ENCODE measurements around the gene KRTAP4-2.
"Not testable (repeated sequence)": the region's sequence is repeated elsewhere in the genome, so short reads cannot be mapped to it uniquely, and the experiment has no call there.

Gene KRTAP4-2

GRCh38 chr17:41163828-41164227 is 14.2 kb downstream of the KRTAP4-2 start:
- no peak for DNase-seq (ENCODE audit: low read depth in 2 of 2)

GRCh38 chr17:41160648-41161047 is 17.4 kb downstream of the KRTAP4-2 start, which contains the start of gene KRTAP4-4:
KRTAP4-4 (minus strand) TSS chr17:41160748; CDS start chr17:41160691, 57 bp downstream.
- DNase-seq (ENCODE audit: low read depth in 2 of 2), result no peak

- not testable (repeated sequence) for DNase-seq (ENCODE audit: low read depth in 2 of 2)
Measured at GRCh38 chr17:41160190-41160589, 17.8 kb downstream of the KRTAP4-2 start.

GRCh38 chr17:41153856-41154255 is 24.2 kb downstream of the KRTAP4-2 start:
- DNase-seq (ENCODE audit: low read depth in 2 of 2), result no peak

GRCh38 chr17:41151525-41151924 is 26.5 kb downstream of the KRTAP4-2 start:
- no peak for DNase-seq (ENCODE audit: low read depth in 2 of 2)

- no peak for DNase-seq (ENCODE audit: low read depth in 2 of 2)
Measured at GRCh38 chr17:41150026-41150425, 28.0 kb downstream of the KRTAP4-2 start.

GRCh38 chr17:41149652-41149985 is 28.4 kb downstream of the KRTAP4-2 start, which contains the start of gene KRTAP4-5:
KRTAP4-5 (minus strand) TSS chr17:41149825; CDS start chr17:41149767, 58 bp downstream.
- no peak for DNase-seq (ENCODE audit: low read depth in 2 of 2)

- DNase-seq (ENCODE audit: low read depth in 2 of 2), result not testable (repeated sequence)
Measured at GRCh38 chr17:41148971-41149651, 28.9 kb downstream of the KRTAP4-2 start.

GRCh38 chr17:41147531-41148204 is 30.4 kb downstream of the KRTAP4-2 start:
- no peak for DNase-seq (ENCODE audit: low read depth in 2 of 2)

- DNase-seq (ENCODE audit: low read depth in 2 of 2), result no peak
Measured at GRCh38 chr17:41145261-41145660, 32.8 kb downstream of the KRTAP4-2 start.

GRCh38 chr17:41144846-41145245 is 33.2 kb downstream of the KRTAP4-2 start:
- no peak for DNase-seq (ENCODE audit: low read depth in 2 of 2)

GRCh38 chr17:41141361-41141760 is 36.7 kb downstream of the KRTAP4-2 start:
- no peak for DNase-seq (ENCODE audit: low read depth in 2 of 2)

- no peak for DNase-seq (ENCODE audit: low read depth in 2 of 2)
Measured at GRCh38 chr17:41140360-41141131, 37.5 kb downstream of the KRTAP4-2 start, which contains the start of gene KRTAP4-6. KRTAP4-6 (minus strand) TSS chr17:41140544; CDS start chr17:41140487, 57 bp downstream.

GRCh38 chr17:41139865-41140264 is 38.2 kb downstream of the KRTAP4-2 start:
- DNase-seq (ENCODE audit: low read depth in 2 of 2), result not testable (repeated sequence)

GRCh38 chr17:41133880-41134735 is 43.9 kb downstream of the KRTAP4-2 start:
- DNase-seq (ENCODE audit: low read depth in 2 of 2), result no peak

- no peak for DNase-seq (ENCODE audit: low read depth in 2 of 2)
Measured at GRCh38 chr17:41131979-41132378, 46.0 kb downstream of the KRTAP4-2 start.

Measured in stimulated activated CD4-positive, alpha-beta T cell treated with anti-CD3 and anti-CD28 coated beads, Interleukin-4, amount 100 ng/mL, for 48 hours (primary cell).